Glutamatergic neuron (in vitro differentiated cells): ENCODE measurements around the gene PGAP3. TPM values are rescaled to one million over a fixed set of nuclear protein-coding genes. Genes with fewer than 3 reads are reported as not detected.

Experiments
- DNase-seq: peaks from one replicate; pipeline ENCODE4 v3.0.0; 2022
- H3K27ac Mint-ChIP-seq: one replicate; pipeline ENCODE4 v1.8.0; 2020; ENCODE audit warnings: mild to moderate bottlenecking, mixed read lengths, inconsistent platforms; ENCODE audit not compliant: unreplicated experiment
- H3K27me3 Mint-ChIP-seq: one replicate; pipeline ENCODE4 v1.8.0; 2020; ENCODE audit warnings: mild to moderate bottlenecking, moderate library complexity, mixed read lengths, inconsistent platforms; ENCODE audit not compliant: unreplicated experiment
- H3K36me3 Mint-ChIP-seq: one replicate; pipeline ENCODE4 v1.8.0; 2020; ENCODE audit warnings: mild to moderate bottlenecking, mixed read lengths, inconsistent platforms; ENCODE audit not compliant: unreplicated experiment
- H3K4me1 Mint-ChIP-seq: one replicate; pipeline ENCODE4 v1.8.0; 2020; ENCODE audit warnings: mild to moderate bottlenecking, low read depth, mixed read lengths, inconsistent platforms; ENCODE audit not compliant: unreplicated experiment
- H3K4me3 Mint-ChIP-seq: one replicate; pipeline ENCODE4 v1.8.0; 2020; ENCODE audit warnings: mild to moderate bottlenecking, mixed read lengths, inconsistent platforms; ENCODE audit not compliant: unreplicated experiment
- H3K9me3 Mint-ChIP-seq: one replicate; pipeline ENCODE4 v1.8.0; 2020; ENCODE audit warnings: mild to moderate bottlenecking, moderate library complexity, mixed read lengths, inconsistent platforms; ENCODE audit not compliant: unreplicated experiment
- CTCF ChIP-seq: fragments of 200-600 bp; sonication (generic); IDR thresholded peaks from one replicate; pipeline ENCODE4 v1.5.0; 2021; ENCODE audit not compliant: partially characterized antibody, unreplicated experiment
- total RNA-seq: library from RNA; stranded (reverse); fragmentation: NEBNext Ultra II Directional; extraction: Animal tissue kit (Norgen Biotek cat#: 25700); gene quantifications from one replicate; pipeline ENCODE4 v1.2.1, GENCODE V29; 2021; ENCODE audit not compliant: unreplicated experiment

Gene PGAP3
- total RNA-seq, 1 donor from 2014 or later: 10.7 TPM

GRCh38 chr17:39663340-39663687 lies 24.5 kb downstream of the PGAP3 start:
- H3K27ac Mint-ChIP-seq: no peak overlapping the region
- peaks cover 5% of the 10 kb centered on the region for H3K4me1 Mint-ChIP-seq
- H3K36me3 Mint-ChIP-seq: no peaks in the 10 kb centered on the region
- H3K4me3 Mint-ChIP-seq: no peak overlapping the region
- TF ChIP-seq CTCF: no peak
- no peak for DNase-seq
- H3K27me3 Mint-ChIP-seq: peaks cover 5% of the 10 kb centered on the region
- no peaks in the 10 kb centered on the region for H3K9me3 Mint-ChIP-seq

GRCh38 chr17:39662551-39663339 lies 25.1 kb downstream of the PGAP3 start:
- Mint-ChIP-seq H3K4me3 (no peak overlapping the region), H3K9me3 (no peaks in the 10 kb centered on the region), H3K4me1 (peaks cover 5% of the 10 kb centered on the region), H3K36me3 (no peaks in the 10 kb centered on the region), H3K27ac (no peak overlapping the region), H3K27me3 (peaks cover 5% of the 10 kb centered on the region)
- TF ChIP-seq CTCF: no peak
- DNase-seq: no peak

- peaks cover 4% of the 10 kb centered on the region for H3K27me3 Mint-ChIP-seq
- no peak for TF ChIP-seq CTCF
- peaks cover 5% of the 10 kb centered on the region for H3K4me1 Mint-ChIP-seq
- no peak overlapping the region for H3K27ac Mint-ChIP-seq
- no peaks in the 10 kb centered on the region for H3K36me3 Mint-ChIP-seq
- H3K4me3 Mint-ChIP-seq: no peak overlapping the region
- H3K9me3 Mint-ChIP-seq: no peaks in the 10 kb centered on the region
- no peak for DNase-seq
Observed at GRCh38 chr17:39661744-39662541, 25.9 kb downstream of the PGAP3 start.

- H3K4me3 Mint-ChIP-seq: no peak overlapping the region
- H3K9me3 Mint-ChIP-seq: peaks cover under 1% of the 10 kb centered on the region
- H3K27me3 Mint-ChIP-seq: peaks cover 3% of the 10 kb centered on the region
- no peak overlapping the region for H3K27ac Mint-ChIP-seq
- no peak for TF ChIP-seq CTCF
- no peaks in the 10 kb centered on the region for H3K36me3 Mint-ChIP-seq
- DNase-seq: no peak
- H3K4me1 Mint-ChIP-seq: peaks cover 5% of the 10 kb centered on the region
Observed at GRCh38 chr17:39660397-39661385, 27.2 kb downstream of the PGAP3 start.
